Measurements from ENCODE around the gene PPHLN1. TPM values are rescaled to one million over a fixed set of nuclear protein-coding genes. Genes with fewer than 3 reads are reported as not detected.

PPHLN1 gene
- total and polyA plus RNA-seq, 2 of the 8 experiments (the other 6 are each of a cell fraction or from before 2014, with no cell fraction given), result 34.3 to 71.6 TPM

DNA sequence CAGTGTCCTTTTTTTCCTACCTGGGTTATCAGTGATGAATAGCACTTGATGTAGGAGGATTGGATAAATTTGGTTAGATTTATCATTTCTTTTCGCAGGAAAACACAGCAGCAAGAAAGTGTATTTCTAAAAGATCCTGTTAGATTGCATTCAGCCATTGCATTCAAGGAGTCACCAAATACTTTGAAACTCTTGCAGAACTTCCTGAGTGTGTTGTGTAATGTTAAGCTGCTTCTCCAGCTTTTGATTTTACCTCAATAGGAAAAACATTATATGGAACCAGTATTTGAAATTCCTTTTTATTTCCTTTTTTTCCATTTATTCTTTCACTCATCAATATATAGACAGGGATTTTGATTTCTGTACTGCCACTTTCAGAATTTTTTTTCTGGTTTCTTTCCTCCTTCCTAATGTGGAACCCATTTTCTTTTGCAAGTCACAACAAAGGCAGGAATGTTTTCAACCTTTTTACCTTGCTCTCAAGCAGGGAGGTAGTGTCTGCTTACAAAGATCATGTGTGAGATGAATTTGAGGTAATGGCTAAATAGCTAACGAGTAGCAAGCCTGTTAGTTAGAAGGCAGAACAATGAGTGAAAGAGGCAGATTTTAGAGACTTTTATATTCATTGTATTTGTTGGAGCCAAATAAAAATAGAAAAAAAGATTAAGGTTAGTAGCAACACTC, 56.2 kb downstream of the PPHLN1 start:
- Histone ChIP-seq H3K4me1 (replicated peaks in 1 of 4; ENCODE audit: control insufficient read depth in 3 of 4, insufficient read depth in 4 of 4, low read length in 3 of 4) (no peaks in the 10 kb centered on the region; a peak in 2 of 7 replicates), H3K9me3 (ENCODE audit: insufficient read depth in 2 of 2, low read depth in 1 of 2, low read length in 1 of 2) (no peaks in the 10 kb centered on the region), H2BK5ac (ENCODE audit: low read depth, low read length) (no peak overlapping the region), H2BK120ac (replicated peaks; ENCODE audit: low read depth, low read length) (no peak overlapping the region), H3K56ac (replicated peaks; ENCODE audit: insufficient read length, low read depth, low read length) (no peak overlapping the region), H2BK12ac (ENCODE audit: low read depth, low read length) (no peak overlapping the region), H3K14ac (ENCODE audit: insufficient read length) (no peak overlapping the region), H2BK20ac (ENCODE audit: low read length) (no peak overlapping the region), H3K4ac (replicated peaks; ENCODE audit: insufficient read length, low read depth, low read length) (no peak overlapping the region), H2AK5ac (ENCODE audit: low read depth, low read length) (no peak overlapping the region), H2AFZ (ENCODE audit: low read length) (no peak overlapping the region), H4K91ac (replicated peaks; ENCODE audit: insufficient read length, low read length) (no peak overlapping the region), H2BK15ac (ENCODE audit: low read length) (no peak overlapping the region), H4K5ac (ENCODE audit: insufficient read length, low read depth, low read length) (no peak overlapping the region), H3K27ac (ENCODE audit: low read depth, low read length) (no peak overlapping the region), H3K23me2 (ENCODE audit: low read depth, low read length) (no peaks in the 10 kb centered on the region), H3K23ac (ENCODE audit: insufficient read length) (no peak overlapping the region), H3K36me3 (ENCODE audit: control insufficient read depth in 2 of 4, insufficient read depth in 4 of 4, low read length in 3 of 4) (peaks cover 0 to 6% (median 0%) of the 10 kb centered on the region in 4 experiments; a peak in 3 of 8 replicates), H3K9ac (replicated peaks in 1 of 4; ENCODE audit: extremely low read depth in 1 of 4, low read depth in 3 of 4, low read length in 3 of 4) (no peak overlapping the region), H3K18ac (ENCODE audit: extremely low read depth, low read length) (no peak overlapping the region), H4K20me1 (replicated peaks in 1 of 2; ENCODE audit: control insufficient read depth in 1 of 2, insufficient read depth in 2 of 2, low read length in 2 of 2) (peaks cover 0 to 2% of the 10 kb centered on the region in 2 experiments), H4K8ac (ENCODE audit: extremely low read depth, insufficient read depth, low read length) (no peak overlapping the region), H3K4me3 (ENCODE audit: extremely low read depth in 1 of 4, insufficient read depth in 2 of 4, low read depth in 3 of 4, low read length in 4 of 4) (no peak overlapping the region), H3K79me2 (ENCODE audit: control insufficient read depth in 1 of 2, insufficient read depth in 2 of 2, low read length in 2 of 2) (no peaks in the 10 kb centered on the region), H3K27me3 (replicated peaks in 1 of 4; ENCODE audit: control insufficient read depth in 3 of 4, extremely low read depth in 1 of 4, insufficient read depth in 3 of 4, low read length in 3 of 4) (no peaks in the 10 kb centered on the region), H3K79me1 (ENCODE audit: low read depth, low read length) (0 out of 2 replicates have a peak, but pooled peaks cover 2% of the 10 kb centered on the region), H3K4me2 (ENCODE audit: insufficient read depth in 1 of 2, low read depth in 2 of 2, low read length in 2 of 2) (no peak overlapping the region; a peak in 1 of 4 replicates)
- ChIA-PET POLR2A (ENCODE audit: partially characterized antibody) (interaction anchor here (0.6 to 1.8 kb wide), 3 partner anchors 10 to 237 kb away, joined by 3 to 6 read pairs (median 4); no protein-coding TSS in a partner anchor), CTCF (ENCODE audit: partially characterized antibody) (interaction anchor here (0.7 to 4.3 kb wide), 2 partner anchors 10 to 257 kb away, joined by 3 to 20 read pairs; no protein-coding TSS in a partner anchor)
- DNase-seq (ENCODE audit: low read depth in 1 of 2, low spot score in 2 of 2) (no peak), FAIRE-seq (peak; percentile 72)
- WGBS, 2 experiments (ENCODE audit: extremely low coverage in 1 of 2, insufficient coverage in 1 of 2, insufficient read length in 1 of 2, insufficient replicate concordance in 2 of 2, low coverage in 1 of 2, low lambda C conversion rate in 2 of 2, missing lambda C conversion rate in 1 of 2), result 58% methylated on average over 2 of the region's 2 CpGs; no CpG with 5 or more reads in 1 of the 2 experiments
- TF ChIP-seq KDM4A (IDR thresholded peaks at IDR 0.05; ENCODE audit: low read depth, low read length, severe bottlenecking), result no peak
- peak; percentile 83 for TF ChIP-seq CEBPB (IDR thresholded peaks at IDR 0.05; ENCODE audit: low read depth, low read length)

Data from H1 (cell line).